Osteoblast (primary cell): ENCODE data around the gene ZNF740. TPM values are rescaled to one million over a fixed set of nuclear protein-coding genes. Genes with fewer than 3 reads are reported as not detected.
"Not testable (repeated sequence)": the region's sequence is repeated elsewhere in the genome, so short reads cannot be mapped to it uniquely, and the experiment has no call there.

ENCODE experiments used
- DNase-seq: peaks from one replicate; pipeline ENCODE4 v3.0.0; 2011; ENCODE audit warnings: low spot score, mixed read lengths; ENCODE audit not compliant: insufficient read length; ENCODE audit errors: missing footprints
- H2AFZ ChIP-seq: 2 replicates; pipeline ENCODE4 v1.6.0; 2011; ENCODE audit warnings: mild to moderate bottlenecking, low read length
- H3K27ac ChIP-seq: 2 replicates; pipeline ENCODE4 v1.5.1; 2011; ENCODE audit warnings: mild to moderate bottlenecking, low read depth, low read length, moderate library complexity
- H3K27me3 ChIP-seq: 2 replicates; pipeline ENCODE4 v1.6.0; 2012; ENCODE audit warnings: mild to moderate bottlenecking, control low read depth, inconsistent platforms, low read length, moderate library complexity; ENCODE audit not compliant: insufficient read depth
- H3K36me3 ChIP-seq: 2 replicates; pipeline ENCODE4 v1.5.1; 2011; ENCODE audit warnings: mild to moderate bottlenecking, low read length, control low read depth, moderate library complexity; ENCODE audit not compliant: insufficient read depth
- H3K4me1 ChIP-seq: 2 replicates; pipeline ENCODE4 v1.5.1; 2011; ENCODE audit warnings: mild to moderate bottlenecking, low read length, control low read depth, moderate library complexity; ENCODE audit not compliant: insufficient read depth
- H3K4me2 ChIP-seq: 2 replicates; pipeline ENCODE4 v1.6.0; 2011; ENCODE audit warnings: mild to moderate bottlenecking, low read length; ENCODE audit not compliant: insufficient read depth
- H3K4me3 ChIP-seq: fragments of 200-600 bp; sonication (generic); 3 replicates; pipeline ENCODE4 v1.5.1; 2012; ENCODE audit warnings: mild to moderate bottlenecking, low read length, inconsistent platforms; ENCODE audit not compliant: insufficient read depth
- H3K79me2 ChIP-seq: 2 replicates; pipeline ENCODE4 v1.6.0; 2012; ENCODE audit warnings: mild to moderate bottlenecking, low read length, control low read depth, inconsistent platforms; ENCODE audit not compliant: insufficient read depth
- H3K9me3 ChIP-seq: 2 replicates; pipeline ENCODE4 v1.5.1; 2011; ENCODE audit warnings: low read depth, low read length, control low read depth
- H4K20me1 ChIP-seq: 2 replicates; pipeline ENCODE4 v1.6.0; 2012; ENCODE audit warnings: mild to moderate bottlenecking, low read length, control low read depth; ENCODE audit not compliant: insufficient read depth
- CTCF ChIP-seq: IDR thresholded peaks from 2 replicates; pipeline ENCODE4 v1.5.1; 2011; ENCODE audit warnings: mild to moderate bottlenecking, low read depth, low read length, moderate library complexity; ENCODE audit errors: extremely low read depth
- total RNA-seq: library from RNA; depleted of rRNA; stranded (reverse); fragments of >200 nt; gene quantifications from 2 replicates; pipeline ENCODE4 v1.2.3, GENCODE V29; 2012

Gene ZNF740
- total RNA-seq, 1 donor = 19.5 TPM

GRCh38 chr12:53161119-53161911 is 19.2 kb upstream of the ZNF740 start:
- Histone ChIP-seq H3K9me3 (no peaks in the 10 kb centered on the region), H3K27me3 (no peaks in the 10 kb centered on the region), H3K4me1 (no peaks in the 10 kb centered on the region), H3K79me2 (no peaks in the 10 kb centered on the region), H4K20me1 (no peaks in the 10 kb centered on the region), H2AFZ (no peak overlapping the region), H3K27ac (no peak overlapping the region), H3K36me3 (no peaks in the 10 kb centered on the region), H3K4me2 (no peak overlapping the region), H3K4me3 (no peak overlapping the region)
- no peak for TF ChIP-seq CTCF
- DNase-seq = no peak

- not testable (repeated sequence) for H3K4me3 ChIP-seq, H2AFZ ChIP-seq
Observed at GRCh38 chr12:53163008-53163407, 17.5 kb upstream of the ZNF740 start.

GRCh38 chr12:53166837-53167236 is 13.7 kb upstream of the ZNF740 start:
- Histone ChIP-seq H4K20me1 (no peaks in the 10 kb centered on the region), H3K27ac (no peak overlapping the region), H3K4me2 (no peak overlapping the region), H3K79me2 (no peaks in the 10 kb centered on the region), H3K36me3 (peaks cover 13% of the 10 kb centered on the region), H3K4me1 (peaks cover 11% of the 10 kb centered on the region), H3K9me3 (no peaks in the 10 kb centered on the region), H3K4me3 (no peak overlapping the region), H3K27me3 (no peaks in the 10 kb centered on the region), H2AFZ (no peak overlapping the region)
- TF ChIP-seq CTCF = no peak
- DNase-seq = no peak

More at GRCh38 chr12:53163008-53163407, 17.5 kb upstream of the ZNF740 start:
- not testable (repeated sequence) for H3K79me2 ChIP-seq, H3K4me1 ChIP-seq, H3K9me3 ChIP-seq, H3K4me2 ChIP-seq, H3K27ac ChIP-seq, DNase-seq, H3K36me3 ChIP-seq, H4K20me1 ChIP-seq, H3K27me3 ChIP-seq

- H3K27ac ChIP-seq = no peak overlapping the region
- no peaks in the 10 kb centered on the region for H4K20me1 ChIP-seq
- H3K36me3 ChIP-seq = peaks cover 13% of the 10 kb centered on the region
- H3K9me3 ChIP-seq = no peaks in the 10 kb centered on the region
- H3K4me1 ChIP-seq = peaks cover 34% of the 10 kb centered on the region
- H3K4me3 ChIP-seq = no peak overlapping the region
- no peaks in the 10 kb centered on the region for H3K27me3 ChIP-seq
- no peak for TF ChIP-seq CTCF
- H2AFZ ChIP-seq = no peak overlapping the region
- DNase-seq = peak; percentile 64
- H3K79me2 ChIP-seq = peaks cover 2% of the 10 kb centered on the region
- no peak overlapping the region for H3K4me2 ChIP-seq
Observed at GRCh38 chr12:53169644-53170043, 10.9 kb upstream of the ZNF740 start.
